ENCODE data around the gene STX12. TPM values are rescaled to one million over a fixed set of nuclear protein-coding genes. Genes with fewer than 3 reads are reported as not detected.
A peak's percentile ranks its signal among the peaks of the same experiment; 100 is the strongest.
"Not testable (repeated sequence)": the region's sequence is repeated elsewhere in the genome, so short reads cannot be mapped to it uniquely, and the experiment has no call there.

STX12 gene
- total RNA-seq, 1 donor from 2014 or later = 72.2 TPM

DNA sequence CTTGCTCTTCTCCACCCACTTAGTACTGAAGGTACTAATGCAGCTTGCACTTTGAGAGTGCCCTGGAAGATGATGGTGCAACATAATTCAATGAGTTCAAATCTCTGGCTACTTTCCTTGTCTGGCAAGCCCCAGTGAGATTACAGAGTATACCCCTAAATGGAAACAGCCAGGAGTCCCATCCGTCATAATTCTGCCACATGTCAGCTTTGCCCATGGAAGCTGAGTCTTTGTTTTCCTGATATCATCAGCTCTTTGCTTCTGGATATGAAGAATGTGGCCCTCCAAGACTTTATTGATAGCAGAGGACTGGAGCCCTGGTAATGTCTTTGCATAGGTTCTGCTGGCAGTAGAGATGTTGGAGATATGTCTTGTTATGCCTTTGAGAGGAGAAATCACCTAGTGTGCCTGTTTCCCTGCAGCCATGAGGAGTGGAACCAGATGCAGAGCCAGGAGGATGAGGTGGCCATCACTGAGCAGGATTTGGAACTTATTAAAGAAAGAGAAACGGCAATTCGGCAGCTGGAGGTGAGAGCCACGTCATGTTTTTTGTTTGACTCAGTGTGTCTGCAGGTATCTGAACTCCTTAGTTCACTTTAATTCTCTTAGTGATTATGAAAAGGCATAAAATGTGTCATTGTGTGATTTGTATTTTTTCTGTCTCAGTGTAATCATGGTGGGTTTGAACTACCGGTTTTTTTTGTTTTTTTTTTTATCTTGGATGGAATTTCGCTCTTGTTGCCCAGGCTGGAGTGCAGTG is 38.9 kb downstream of the STX12 start:
- intact Hi-C loops (cut with DNase I) = no loop called here
- no peak for ATAC-seq
- DNase-seq (ENCODE audit: low spot score) = no peak

DNA sequence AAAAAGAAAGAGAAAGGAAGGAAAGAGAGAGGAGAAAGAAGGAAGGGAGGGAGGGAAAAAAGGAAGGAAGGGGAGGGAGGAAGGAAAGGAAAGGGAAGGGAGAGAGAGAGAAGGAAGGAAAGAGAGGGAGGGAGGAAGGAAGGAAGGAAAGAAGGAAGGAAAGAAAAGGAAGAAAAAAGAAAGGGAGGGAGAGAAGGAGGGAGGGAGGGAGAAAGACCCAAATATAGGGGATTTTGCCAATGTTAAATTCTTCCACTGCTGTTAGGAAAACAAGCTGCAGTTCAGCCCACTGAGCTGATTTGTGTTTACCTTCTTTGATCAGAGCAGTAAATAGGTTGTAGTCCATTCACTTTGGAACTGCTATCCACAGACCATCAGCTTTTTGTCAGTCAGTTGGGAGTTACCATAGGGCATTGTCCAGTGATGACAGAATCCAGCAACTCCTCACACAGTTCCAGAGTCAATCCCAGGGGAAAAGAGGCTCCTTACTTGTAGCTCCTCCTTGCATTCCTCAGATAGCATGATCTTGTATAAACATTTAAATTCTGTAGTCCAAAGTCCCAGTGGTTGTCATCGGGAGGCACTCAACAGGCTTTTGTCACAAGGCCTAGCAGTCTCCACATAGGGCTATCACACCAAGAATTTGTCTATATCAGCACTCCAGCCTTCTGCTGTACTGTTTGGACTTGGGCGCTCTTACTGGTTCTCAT is 44.1 kb downstream of the STX12 start:
- no peak for DNase-seq (ENCODE audit: low spot score)
- ATAC-seq = peak; percentile 80
- intact Hi-C loops (cut with DNase I) = no loop called here

DNA sequence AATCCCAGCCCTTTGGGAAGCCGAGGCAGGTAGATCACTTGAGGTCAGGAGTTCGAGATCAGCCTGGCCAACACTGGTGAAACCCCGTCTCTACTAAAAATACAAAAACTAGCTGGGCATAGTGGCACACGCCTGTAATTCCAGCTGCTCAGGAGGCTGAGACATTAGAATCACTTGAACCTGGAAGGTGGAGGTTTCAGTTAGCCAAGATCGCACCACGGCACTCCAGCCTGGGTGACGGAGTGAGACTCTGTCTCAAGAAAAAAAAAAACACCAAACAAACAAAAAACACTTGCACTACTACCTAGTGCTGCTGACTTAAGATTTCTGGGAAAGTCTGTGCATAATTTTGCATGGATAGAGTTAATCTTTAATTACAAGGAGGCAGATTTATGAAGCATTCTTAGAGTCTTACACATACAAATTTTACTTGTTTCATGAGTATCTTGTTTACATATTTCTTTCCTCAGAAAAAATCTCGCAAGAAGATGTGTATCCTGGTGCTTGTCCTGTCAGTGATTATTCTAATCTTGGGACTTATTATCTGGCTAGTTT is 48.8 kb downstream of the STX12 start:
- intact Hi-C loops (cut with DNase I) = no loop called here
- ATAC-seq (no peak), DNase-seq (ENCODE audit: low spot score) (no peak)

DNA sequence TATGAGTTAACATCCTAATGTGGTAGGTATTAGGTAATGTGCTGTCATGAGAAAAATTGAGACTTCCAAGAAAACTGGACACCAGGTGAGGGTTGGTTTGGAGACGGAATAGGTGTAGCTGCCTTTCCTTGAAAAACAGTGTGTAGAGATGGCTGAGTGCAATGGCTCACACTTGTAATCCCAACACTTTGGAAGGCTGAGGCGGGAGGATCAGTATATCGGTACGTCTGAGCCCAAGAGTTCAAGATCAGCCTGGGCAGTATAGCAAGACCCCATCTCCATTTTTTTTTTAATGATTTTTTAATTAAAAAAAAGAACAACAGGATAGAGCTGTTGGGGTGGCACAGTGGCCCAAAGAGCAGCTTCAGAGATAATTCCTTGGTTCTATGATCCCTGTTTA is 50.8 kb downstream of the STX12 start:
- DNase-seq (ENCODE audit: low spot score) (no peak), ATAC-seq (no peak)
- intact Hi-C loops (cut with DNase I) = no loop called here

DNA sequence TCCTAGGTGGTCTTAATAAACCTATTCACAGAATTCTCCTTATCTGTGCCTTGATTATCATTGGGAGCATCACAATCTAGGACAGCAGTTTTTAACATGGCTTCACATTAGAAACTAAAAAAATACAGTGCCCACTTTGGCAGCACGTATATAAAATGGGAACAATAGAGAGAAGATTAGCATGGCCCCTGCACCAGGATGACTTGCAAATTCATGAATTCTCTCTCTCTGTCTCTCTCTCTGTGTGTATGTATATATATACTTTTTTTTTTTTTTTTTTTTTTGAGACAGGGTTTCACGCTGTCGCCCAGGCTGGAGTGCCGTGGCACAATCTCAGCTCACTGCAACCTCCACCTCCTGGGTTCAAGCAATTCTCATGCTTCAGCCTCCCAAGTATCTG is 51.4 kb downstream of the STX12 start:
- ATAC-seq (no peak), DNase-seq (ENCODE audit: low spot score) (no peak)
- intact Hi-C loops (cut with DNase I) = no loop called here

DNA sequence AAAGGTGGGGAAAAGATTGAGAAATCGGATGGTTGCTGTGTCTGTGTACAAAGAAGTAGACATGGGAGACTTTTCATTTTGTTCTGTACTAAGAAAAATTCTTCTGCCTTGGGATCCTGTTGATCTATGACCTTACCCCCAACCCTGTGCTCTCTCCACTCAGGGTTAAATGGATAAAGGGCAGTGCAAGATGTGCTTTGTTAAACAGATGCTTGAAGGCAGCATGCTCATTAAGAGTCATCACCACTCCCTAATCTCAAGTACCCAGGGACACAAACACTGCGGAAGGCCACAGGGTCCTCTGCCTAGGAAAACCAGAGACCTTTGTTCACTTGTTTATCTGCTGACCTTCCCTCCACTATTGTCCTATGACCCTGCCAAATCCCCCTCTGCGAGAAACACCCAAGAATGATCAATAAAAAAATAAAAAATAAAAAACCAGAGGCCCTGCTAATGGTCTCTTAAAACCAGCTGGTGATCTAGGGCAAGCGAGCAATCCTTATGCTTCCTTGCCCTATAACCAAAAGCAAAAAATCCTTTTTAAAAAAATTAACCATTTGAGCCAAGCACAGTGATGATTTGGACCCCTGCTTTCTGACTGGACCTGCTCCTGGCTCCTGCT is 56.4 kb downstream of the STX12 start:
- intact Hi-C loops (cut with DNase I); DNase-seq (ENCODE audit: low spot score); ATAC-seq: not testable (repeated sequence)

DNA sequence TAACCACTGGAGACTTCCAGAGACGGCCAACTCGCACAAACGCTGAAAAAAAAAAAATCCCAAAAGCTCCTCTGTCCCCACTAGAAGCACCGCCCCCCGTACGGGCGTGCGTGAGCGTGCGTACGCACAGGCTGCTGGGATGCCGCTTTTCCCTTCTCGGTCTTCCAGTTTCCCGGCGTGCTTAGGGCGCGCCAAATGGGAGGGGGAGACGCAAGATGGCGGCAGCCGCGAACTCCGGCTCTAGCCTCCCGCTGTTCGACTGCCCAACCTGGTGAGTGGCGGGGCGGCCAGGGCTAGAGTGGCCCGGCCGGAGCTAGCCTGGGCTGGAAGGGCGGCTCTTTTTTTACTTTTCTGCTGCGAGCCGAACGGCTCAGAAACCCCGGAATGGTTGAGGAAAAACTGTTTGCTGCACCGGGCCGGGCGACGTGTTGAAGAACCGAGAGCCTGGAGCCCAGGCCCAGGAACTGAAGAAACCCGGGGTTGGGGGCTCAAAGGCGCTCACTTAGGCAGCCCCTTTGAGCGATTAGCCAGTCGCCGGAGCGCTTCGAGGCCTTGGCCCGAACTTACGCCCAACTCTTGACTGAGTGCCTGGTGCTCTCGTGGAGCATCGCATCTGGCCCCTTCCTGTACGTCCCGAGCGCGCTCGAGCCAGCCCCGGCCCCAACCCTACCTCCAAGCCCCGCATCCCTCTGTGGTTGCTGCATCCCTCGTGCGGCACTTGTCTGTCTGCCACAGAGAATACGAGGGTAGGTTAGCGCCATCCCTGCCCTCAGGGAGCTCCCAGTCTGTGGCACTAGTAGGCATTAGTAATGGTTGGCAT is 57.8 kb downstream of the STX12 start, which contains the start of gene PPP1R8:
PPP1R8 (plus strand) TSS at position 162 of the 820 bp plus-strand sequence; CDS start at position 216, 54 bp downstream.
- ATAC-seq (peak; percentile 100), DNase-seq (ENCODE audit: low spot score) (peak; percentile 94)
- intact Hi-C loops (cut with DNase I) = no loop called here

DNA sequence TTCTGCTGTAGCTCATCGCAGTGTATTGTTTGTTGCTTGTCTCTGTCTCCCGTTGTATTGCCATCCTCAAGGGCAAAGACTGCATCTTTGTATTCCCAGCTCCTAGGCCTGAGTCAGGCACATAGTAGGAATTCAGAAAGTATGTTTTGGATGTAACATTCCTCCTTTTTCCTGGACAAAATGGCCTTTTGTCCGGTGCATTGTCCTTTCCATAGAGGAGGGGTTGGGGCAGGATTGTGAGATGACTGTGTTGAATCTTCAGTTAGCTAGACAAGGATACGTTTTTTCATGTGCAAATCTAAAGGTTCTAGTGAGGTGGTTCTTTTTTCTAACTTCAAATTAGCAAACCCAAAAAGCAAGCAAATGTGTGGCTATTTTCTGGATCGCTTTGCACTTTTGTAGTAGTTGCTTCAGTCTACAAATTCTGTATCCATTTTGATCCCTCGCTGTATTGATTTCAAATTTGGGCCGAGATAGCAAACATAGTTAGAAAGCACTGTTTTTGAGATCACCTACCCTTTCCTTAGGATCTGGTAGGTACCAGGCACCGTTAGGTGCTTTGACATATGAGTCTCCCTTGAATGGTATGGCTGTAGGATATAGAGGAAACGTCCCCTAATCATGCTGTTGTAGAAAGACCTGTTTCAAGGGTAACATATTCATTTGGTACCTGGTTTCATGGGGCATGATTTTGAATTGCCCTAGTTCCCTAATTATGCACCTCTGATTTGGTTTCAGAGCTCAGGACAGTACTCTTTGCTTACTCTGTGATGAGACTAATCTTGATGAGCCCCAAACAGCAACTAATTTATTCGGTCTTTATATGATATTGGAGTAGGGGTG is 58.8 kb downstream of the STX12 start:
- ATAC-seq (no peak), DNase-seq (ENCODE audit: low spot score) (no peak)
- intact Hi-C loops (cut with DNase I) = no loop called here

DNA sequence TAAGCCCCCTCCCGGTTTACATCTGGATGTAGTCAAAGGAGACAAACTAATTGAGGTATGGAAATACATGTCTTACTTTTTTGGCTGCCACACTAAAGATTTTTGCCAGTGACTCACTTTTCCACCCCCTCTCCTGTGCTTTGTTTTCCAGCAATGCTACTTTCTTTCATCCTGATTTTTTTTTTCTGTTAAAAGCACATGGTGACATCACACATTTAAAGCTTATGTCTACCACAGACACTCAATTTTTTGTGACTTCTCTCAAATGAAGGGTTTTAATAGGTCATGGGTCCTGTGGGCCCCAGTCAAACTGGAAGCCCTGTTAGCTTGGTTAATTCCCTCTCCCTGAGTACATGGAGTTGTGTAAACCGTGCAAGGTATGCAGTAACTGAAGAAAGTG is 59.7 kb downstream of the STX12 start:
- DNase-seq (ENCODE audit: low spot score) = no peak
- no peak for ATAC-seq
- intact Hi-C loops (cut with DNase I) = no loop called here

DNA sequence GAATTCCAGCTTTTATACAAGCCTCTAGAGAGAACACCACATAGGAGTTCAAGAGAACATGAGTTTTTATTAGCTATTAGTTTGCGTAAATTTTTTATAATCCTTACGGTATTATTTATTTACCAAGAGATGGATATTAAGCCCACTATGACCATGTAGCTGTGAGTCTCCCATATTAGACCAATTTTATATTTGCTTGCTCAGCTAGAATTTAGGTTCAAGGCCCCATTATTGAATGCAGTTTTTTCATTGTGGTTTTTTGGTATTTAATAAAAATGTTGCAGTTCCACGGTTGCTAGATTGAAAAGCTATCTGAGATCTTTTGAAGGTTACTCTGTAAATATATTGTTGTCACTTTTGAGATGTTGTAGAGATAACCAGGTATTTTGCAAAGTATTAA is 60.5 kb downstream of the STX12 start:
- ATAC-seq = no peak

DNA sequence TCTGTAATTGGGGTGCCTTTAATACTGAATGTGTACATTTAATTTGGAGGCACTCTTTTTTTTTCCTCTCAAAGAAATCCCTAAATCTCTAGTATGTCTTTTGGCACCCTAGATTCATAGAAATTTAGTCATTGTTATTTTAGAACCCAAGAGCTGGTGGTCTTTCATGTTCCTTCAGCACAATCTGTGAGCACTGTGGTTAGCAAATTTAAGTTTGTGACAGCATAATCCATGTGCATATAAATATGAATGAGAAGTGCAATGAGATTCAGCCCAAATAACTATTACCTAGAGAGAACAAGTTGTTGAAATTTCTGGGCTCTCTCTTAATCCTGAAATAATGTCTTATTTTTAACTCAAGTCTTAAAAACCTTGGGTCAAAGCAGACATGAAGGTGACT is 62.0 kb downstream of the STX12 start:
- ATAC-seq (no peak), DNase-seq (ENCODE audit: low spot score) (no peak)
- intact Hi-C loops (cut with DNase I) = no loop called here

More for the DNA sequence above, 60.5 kb downstream of the STX12 start:
- DNase-seq (ENCODE audit: low spot score) = no peak
- intact Hi-C loops (cut with DNase I) = no loop called here

DNA sequence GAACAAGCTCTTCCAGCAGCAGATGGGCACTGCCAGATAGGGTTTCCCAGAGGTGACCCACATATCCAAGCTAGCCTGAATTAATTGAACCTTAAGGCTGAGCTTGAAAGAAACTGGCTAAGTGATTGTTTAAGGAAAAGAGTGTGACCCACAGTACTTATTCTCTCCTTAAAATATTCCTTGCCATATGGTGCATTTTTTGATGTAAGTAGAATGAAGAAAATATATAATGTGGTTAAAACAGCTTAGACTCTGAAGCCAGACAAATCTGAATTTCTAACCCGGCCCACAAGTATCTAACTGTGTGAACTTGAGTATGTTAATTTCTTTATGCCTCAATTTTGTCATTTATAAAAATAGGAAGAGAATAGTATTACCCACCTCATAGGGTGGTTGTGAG is 62.5 kb downstream of the STX12 start:
- ATAC-seq = no peak
- no peak for DNase-seq (ENCODE audit: low spot score)
- intact Hi-C loops (cut with DNase I) = no loop called here

DNA sequence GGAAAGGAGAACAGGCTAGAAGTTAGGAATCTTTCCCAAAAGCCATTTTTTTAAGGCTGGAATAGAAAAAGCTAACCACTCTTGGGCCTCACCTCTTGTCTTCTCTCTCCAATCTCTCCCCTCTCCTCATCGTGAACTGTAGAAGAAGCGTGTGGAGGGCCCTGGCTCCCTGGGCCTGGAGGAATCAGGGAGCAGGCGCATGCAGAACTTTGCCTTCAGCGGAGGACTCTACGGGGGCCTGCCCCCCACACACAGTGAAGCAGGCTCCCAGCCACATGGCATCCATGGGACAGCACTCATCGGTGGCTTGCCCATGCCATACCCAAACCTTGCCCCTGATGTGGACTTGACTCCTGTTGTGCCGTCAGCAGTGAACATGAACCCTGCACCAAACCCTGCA is 76.9 kb downstream of the STX12 start:
- intact Hi-C loops (cut with DNase I) = no loop called here
- no peak for DNase-seq (ENCODE audit: low spot score)
- ATAC-seq = no peak

DNA sequence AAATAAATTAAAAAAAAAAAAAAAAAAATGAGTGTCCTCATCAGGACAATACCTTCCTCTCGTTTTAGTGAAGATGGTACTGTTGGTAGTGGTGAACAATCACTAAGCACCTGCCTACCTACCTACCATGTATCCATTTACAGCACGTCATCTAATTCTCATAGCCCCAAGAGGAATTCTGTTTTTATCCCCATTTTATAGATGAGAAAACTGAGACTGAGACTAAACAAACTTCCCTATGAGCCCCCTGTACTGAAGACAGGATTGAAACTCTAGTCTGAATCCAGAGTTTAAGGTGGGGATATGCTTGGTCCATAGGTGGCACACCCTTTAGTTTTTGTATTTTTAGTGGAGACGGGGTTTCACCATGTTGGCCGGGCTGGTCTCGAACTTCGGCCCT is 82.1 kb downstream of the STX12 start:
- ATAC-seq = no peak
- intact Hi-C loops (cut with DNase I) = no loop called here
- DNase-seq (ENCODE audit: low spot score) = no peak

DNA sequence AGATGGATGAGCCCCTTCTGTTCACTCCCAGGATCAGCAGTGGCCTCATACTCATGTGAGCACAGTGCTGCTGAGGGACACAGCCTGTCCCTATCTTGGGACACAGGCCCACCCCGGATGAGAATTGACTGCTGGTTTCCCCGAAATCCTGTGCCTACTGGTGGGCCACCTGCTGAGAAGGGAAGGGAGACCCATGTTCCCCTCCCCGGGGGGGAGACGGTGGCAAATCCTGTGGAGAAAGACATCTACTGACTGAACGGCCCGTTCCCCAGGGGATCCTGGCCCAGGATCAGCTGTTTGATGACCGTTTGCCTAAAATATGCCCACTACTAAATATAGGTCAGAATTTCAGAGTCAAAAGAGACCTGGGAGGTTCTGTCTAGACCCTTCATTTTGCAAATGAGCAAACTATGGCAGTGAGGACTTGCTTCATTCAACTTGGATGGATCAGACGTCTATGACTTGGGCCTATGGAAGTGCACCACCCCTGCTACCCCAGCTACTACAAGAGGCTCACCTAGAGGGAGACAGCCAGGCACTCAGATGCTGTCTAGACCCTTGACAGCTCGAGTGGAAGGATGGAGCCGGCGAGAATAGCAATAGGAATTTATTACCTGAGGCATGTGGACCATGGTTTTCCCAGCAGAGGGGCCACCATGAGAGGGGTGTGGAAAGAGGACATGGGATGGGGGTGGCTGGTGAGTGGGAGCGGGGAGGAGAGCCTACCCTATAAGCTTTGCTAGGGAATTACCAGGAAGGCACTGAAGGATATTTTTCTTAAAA is 83.7 kb downstream of the STX12 start:
- DNase-seq (ENCODE audit: low spot score) = peak; percentile 52
- intact Hi-C loops (cut with DNase I) = no loop called here
- ATAC-seq = no peak

DNA sequence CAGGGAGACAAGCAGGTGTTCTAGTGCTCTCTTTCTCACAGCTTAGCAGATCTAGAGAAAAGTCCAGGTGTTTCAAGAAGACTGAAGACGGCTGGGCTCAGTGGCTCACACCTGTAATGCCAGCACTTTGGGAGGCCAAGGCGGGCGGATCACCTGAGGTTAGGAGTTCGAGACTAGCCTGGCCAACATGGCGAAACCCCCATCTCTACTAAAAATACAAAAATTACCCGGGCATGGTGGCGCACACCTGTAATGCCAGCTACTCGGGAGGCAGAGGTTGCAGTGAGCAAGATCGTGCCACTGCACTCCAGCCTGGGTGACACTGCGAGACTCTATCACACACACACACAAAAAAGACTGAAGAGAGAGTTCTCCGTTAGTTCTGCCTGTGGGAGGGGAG is 84.5 kb downstream of the STX12 start:
- DNase-seq (ENCODE audit: low spot score) = peak; percentile 33
- ATAC-seq; intact Hi-C loops (cut with DNase I): not testable (repeated sequence)

Data from sciatic nerve (tissue), 2 donors.